NB4 (cell line): ENCODE measurements around the gene HHIPL1.

Experiments used
- MYC ChIP-seq: IDR thresholded peaks from 2 replicates; pipeline ENCODE4 v1.6.1; 2011; ENCODE audit warnings: low read depth, low read length
- POLR2A ChIP-seq: IDR thresholded peaks from 2 replicates; pipeline ENCODE4 v1.6.1; 2011; ENCODE audit warnings: mild to moderate bottlenecking; ENCODE audit not compliant: insufficient read length; ENCODE audit errors: extremely low read depth
- TF ChIP-seq, protein P1 (sequence below): IDR thresholded peaks from one replicate; pipeline ENCODE4 v1.5.1; 2012; ENCODE audit warnings: low read depth, low read length
- TF ChIP-seq, protein P2 (sequence below): IDR thresholded peaks from 2 replicates; pipeline ENCODE4 v1.6.1; 2011; ENCODE audit warnings: low read depth, low read length

DNA sequence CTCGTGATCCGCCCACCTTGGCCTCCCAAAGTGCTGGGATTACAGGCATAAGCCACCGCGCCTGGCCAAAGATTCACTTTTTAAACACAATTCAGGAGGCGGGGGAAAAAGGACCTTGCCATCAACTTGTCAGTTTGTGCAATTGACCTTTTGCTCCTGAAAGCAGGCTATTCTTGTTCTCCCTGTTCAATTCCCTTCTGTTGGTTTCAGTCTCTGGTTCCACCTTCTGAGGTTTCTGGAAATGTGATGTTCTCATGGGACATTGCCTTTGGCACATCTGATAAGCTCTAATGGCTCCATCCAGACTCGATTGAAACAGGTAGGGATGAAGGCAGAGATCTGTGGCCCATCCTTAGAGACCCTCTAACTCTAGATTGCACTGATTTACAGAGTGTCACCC, 23.0 kb upstream of the HHIPL1 start:
- TF ChIP-seq, protein P1, sequence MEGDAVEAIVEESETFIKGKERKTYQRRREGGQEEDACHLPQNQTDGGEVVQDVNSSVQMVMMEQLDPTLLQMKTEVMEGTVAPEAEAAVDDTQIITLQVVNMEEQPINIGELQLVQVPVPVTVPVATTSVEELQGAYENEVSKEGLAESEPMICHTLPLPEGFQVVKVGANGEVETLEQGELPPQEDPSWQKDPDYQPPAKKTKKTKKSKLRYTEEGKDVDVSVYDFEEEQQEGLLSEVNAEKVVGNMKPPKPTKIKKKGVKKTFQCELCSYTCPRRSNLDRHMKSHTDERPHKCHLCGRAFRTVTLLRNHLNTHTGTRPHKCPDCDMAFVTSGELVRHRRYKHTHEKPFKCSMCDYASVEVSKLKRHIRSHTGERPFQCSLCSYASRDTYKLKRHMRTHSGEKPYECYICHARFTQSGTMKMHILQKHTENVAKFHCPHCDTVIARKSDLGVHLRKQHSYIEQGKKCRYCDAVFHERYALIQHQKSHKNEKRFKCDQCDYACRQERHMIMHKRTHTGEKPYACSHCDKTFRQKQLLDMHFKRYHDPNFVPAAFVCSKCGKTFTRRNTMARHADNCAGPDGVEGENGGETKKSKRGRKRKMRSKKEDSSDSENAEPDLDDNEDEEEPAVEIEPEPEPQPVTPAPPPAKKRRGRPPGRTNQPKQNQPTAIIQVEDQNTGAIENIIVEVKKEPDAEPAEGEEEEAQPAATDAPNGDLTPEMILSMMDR: no peak
- TF ChIP-seq POLR2A (no peak), MYC (no peak)
- TF ChIP-seq, protein P2, sequence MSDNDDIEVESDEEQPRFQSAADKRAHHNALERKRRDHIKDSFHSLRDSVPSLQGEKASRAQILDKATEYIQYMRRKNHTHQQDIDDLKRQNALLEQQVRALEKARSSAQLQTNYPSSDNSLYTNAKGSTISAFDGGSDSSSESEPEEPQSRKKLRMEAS: no peak
